Tibial artery (tissue), 4 donors: Measurements from ENCODE around the gene ARAP1.

ENCODE experiments used
- DNase-seq, 2 donors: peaks; one replicate each; pipeline ENCODE4 v3.0.0-alpha.2; 2019
- H3K27ac ChIP-seq, 2 donors: fragments of 200-600 bp; sonication (generic) in 1 of 2; 1 replicate in 1 of 2; 2 replicates in 1 of 2; pipeline ENCODE4 v1.5.1; 2018 to 2019; ENCODE audit warnings: mild to moderate bottlenecking in 1 of 2
- H3K27me3 ChIP-seq, 2 donors: fragments of 200-600 bp; sonication (generic) in 1 of 2; one replicate each; pipeline versions ENCODE4 v1.5.1 to v1.6.0; 2016 to 2019
- H3K36me3 ChIP-seq, 3 donors: fragments of 200-600 bp; sonication (generic) in 2 of 3; one replicate each; pipeline ENCODE4 v1.5.1; 2016 to 2019; ENCODE audit warnings: mild to moderate bottlenecking in 2 of 3
- H3K4me1 ChIP-seq, 4 donors: fragments of 200-600 bp; sonication (generic) in 2 of 4; 1 replicate in 3 of 4; 2 replicates in 1 of 4; pipeline ENCODE4 v1.5.1; 2016 to 2019
- H3K4me3 ChIP-seq, 2 donors: fragments of 200-600 bp; sonication (generic) in 1 of 2; 1 replicate in 1 of 2; 2 replicates in 1 of 2; pipeline ENCODE4 v1.5.1; 2018 to 2019; ENCODE audit warnings: mild to moderate bottlenecking in 2 of 2
- H3K9me3 ChIP-seq, 3 donors: fragments of 200-600 bp; sonication (generic) in 1 of 3; one replicate each; pipeline ENCODE4 v1.5.1; 2016 to 2019
- CTCF ChIP-seq, 2 experiments: fragments of 200-600 bp in 1 of 2; fragments of 450-650 bp in 1 of 2; IDR thresholded peaks; one replicate each; pipeline ENCODE4 v1.5.1; 2017 to 2019; ENCODE audit warnings: antibody characterized with exemption in 2 of 2, mild to moderate bottlenecking in 1 of 2, moderate library complexity in 1 of 2
- intact Hi-C: fragments of 100-400 bp; cut with DNase I; formaldehyde crosslinking; loops from one replicate; pipeline ENCODE4 v1.15.0; 2023; ENCODE audit warnings: low total_unique reads

ARAP1 gene

GRCh38 chr11:72641522-72642042 lies 110.6 kb downstream of the ARAP1 start:
- Histone ChIP-seq H3K4me1 (peaks cover 0 to 24% (median 18%) of the 10 kb centered on the region in 4 donors), H3K27me3 (peaks cover 0 to 37% of the 10 kb centered on the region in 2 donors), H3K9me3 (no peaks in the 10 kb centered on the region), H3K4me3 (peak overlapping the region; percentile 51 to 67), H3K27ac (peak overlapping the region in 1 of 2 donors; percentile 44), H3K36me3 (no peaks in the 10 kb centered on the region)
- no peak for DNase-seq
- intact Hi-C loops, result loop anchor here (5.0 kb wide), 1 partner anchor 44 kb away; no protein-coding TSS in a partner anchor
- no peak for TF ChIP-seq CTCF (IDR thresholded peaks at IDR 0.05)

GRCh38 chr11:72639502-72640375 lies 112.5 kb downstream of the ARAP1 start:
- Histone ChIP-seq H3K4me3 (peak overlapping the region in 1 of 2 donors; percentile 67), H3K27me3 (peaks cover 0 to 37% of the 10 kb centered on the region in 2 donors), H3K36me3 (no peaks in the 10 kb centered on the region), H3K27ac (no peak overlapping the region), H3K4me1 (peaks cover 0 to 24% (median 18%) of the 10 kb centered on the region in 4 donors), H3K9me3 (no peaks in the 10 kb centered on the region)
- intact Hi-C loops, result loop anchor here (5.0 kb wide), 1 partner anchor 42 kb away; no protein-coding TSS in a partner anchor
- no peak for DNase-seq
- TF ChIP-seq CTCF (IDR thresholded peaks at IDR 0.05), result no peak

GRCh38 chr11:72637926-72638325 lies 114.3 kb downstream of the ARAP1 start:
- H3K36me3 ChIP-seq, result no peaks in the 10 kb centered on the region
- no peak overlapping the region for H3K4me3 ChIP-seq
- intact Hi-C loops, result no loop called here
- H3K9me3 ChIP-seq, result no peaks in the 10 kb centered on the region
- TF ChIP-seq CTCF (IDR thresholded peaks at IDR 0.05), result no peak
- H3K27ac ChIP-seq, result no peak overlapping the region
- H3K4me1 ChIP-seq, result peaks cover 0 to 18% (median 13%) of the 10 kb centered on the region in 4 donors
- no peak for DNase-seq
- H3K27me3 ChIP-seq, result peaks cover 0 to 37% of the 10 kb centered on the region in 2 donors

- no peak for TF ChIP-seq CTCF (IDR thresholded peaks at IDR 0.05)
- Histone ChIP-seq H3K36me3 (no peaks in the 10 kb centered on the region), H3K27me3 (peaks cover 0 to 37% of the 10 kb centered on the region in 2 donors), H3K9me3 (no peaks in the 10 kb centered on the region), H3K4me3 (no peak overlapping the region), H3K4me1 (peaks cover 0 to 19% (median 14%) of the 10 kb centered on the region in 4 donors), H3K27ac (no peak overlapping the region)
- intact Hi-C loops, result no loop called here
- DNase-seq, result no peak
Observed at GRCh38 chr11:72637198-72637597, 115.0 kb downstream of the ARAP1 start.

GRCh38 chr11:72636376-72636775 lies 115.8 kb downstream of the ARAP1 start:
- intact Hi-C loops, result no loop called here
- TF ChIP-seq CTCF (IDR thresholded peaks at IDR 0.05), result no peak

More at GRCh38 chr11:72636376-72636775, 115.8 kb downstream of the ARAP1 start:
- Histone ChIP-seq H3K27me3 (peaks cover 0 to 30% of the 10 kb centered on the region in 2 donors), H3K4me3 (no peak overlapping the region), H3K27ac (no peak overlapping the region), H3K9me3 (no peaks in the 10 kb centered on the region), H3K36me3 (no peaks in the 10 kb centered on the region), H3K4me1 (peaks cover 0 to 19% (median 15%) of the 10 kb centered on the region in 4 donors)
- DNase-seq, result no peak
